NCI-H510A treated with DMSO at 0.1 percent for 48 hours (cell line): ENCODE results near the gene CCDC85B.
"Not testable (repeated sequence)": the region's sequence is repeated elsewhere in the genome, so short reads cannot be mapped to it uniquely, and the experiment has no call there.

Source experiments
- DNase-seq: peaks from one replicate; lab custom pipeline; 2025; lab: John Stamatoyannopoulos, UW

CCDC85B gene

GRCh38 chr11:65890324-65891218, at the start of gene CCDC85B:
CCDC85B (plus strand) TSS chr11:65890673; CDS start chr11:65890784, 111 bp downstream.
- peak; percentile 93 for DNase-seq

GRCh38 chr11:65842144-65842543, 48.3 kb upstream of the CCDC85B start:
- no peak for DNase-seq

GRCh38 chr11:65843811-65844210, 46.7 kb upstream of the CCDC85B start:
- no peak for DNase-seq

GRCh38 chr11:65844231-65844872, 46.1 kb upstream of the CCDC85B start:
- no peak for DNase-seq

- DNase-seq: no peak
Observed at GRCh38 chr11:65847746-65848145, 42.7 kb upstream of the CCDC85B start.

- DNase-seq: not testable (repeated sequence)
Observed at GRCh38 chr11:65848693-65849092, 41.8 kb upstream of the CCDC85B start.

- no peak for DNase-seq
Observed at GRCh38 chr11:65849366-65849765, 41.1 kb upstream of the CCDC85B start.

GRCh38 chr11:65849771-65850216, 40.7 kb upstream of the CCDC85B start:
- DNase-seq: no peak

GRCh38 chr11:65850217-65851082, 40.0 kb upstream of the CCDC85B start:
- DNase-seq: no peak

GRCh38 chr11:65851083-65851579, 39.3 kb upstream of the CCDC85B start:
- no peak for DNase-seq

GRCh38 chr11:65851811-65852507, 38.5 kb upstream of the CCDC85B start:
- DNase-seq: no peak

GRCh38 chr11:65852508-65853245, 37.8 kb upstream of the CCDC85B start:
- no peak for DNase-seq

GRCh38 chr11:65853246-65853979, 37.1 kb upstream of the CCDC85B start:
- DNase-seq: no peak

GRCh38 chr11:65854161-65854592, 36.3 kb upstream of the CCDC85B start:
- DNase-seq: no peak

- no peak for DNase-seq
Observed at GRCh38 chr11:65854852-65855837, 35.3 kb upstream of the CCDC85B start.

- no peak for DNase-seq
Observed at GRCh38 chr11:65855927-65856363, 34.5 kb upstream of the CCDC85B start.

GRCh38 chr11:65856689-65857499, 33.6 kb upstream of the CCDC85B start:
- DNase-seq: peak; percentile 68

- DNase-seq: no peak
Observed at GRCh38 chr11:65857500-65857852, 33.0 kb upstream of the CCDC85B start.
